Stimulated activated CD8-positive, alpha-beta memory T cell treated with anti-CD3 and anti-CD28 coated beads, Interleukin-7, amount 100 ng/mL, for 4 hours (primary cell): ENCODE results near the gene WDR46.

Experiments used
- DNase-seq, 2 donors: peaks; one replicate each; pipeline ENCODE4 v3.0.0-alpha.2; 2020; ENCODE audit warnings: low read depth in 2 of 2

WDR46 gene

DNA sequence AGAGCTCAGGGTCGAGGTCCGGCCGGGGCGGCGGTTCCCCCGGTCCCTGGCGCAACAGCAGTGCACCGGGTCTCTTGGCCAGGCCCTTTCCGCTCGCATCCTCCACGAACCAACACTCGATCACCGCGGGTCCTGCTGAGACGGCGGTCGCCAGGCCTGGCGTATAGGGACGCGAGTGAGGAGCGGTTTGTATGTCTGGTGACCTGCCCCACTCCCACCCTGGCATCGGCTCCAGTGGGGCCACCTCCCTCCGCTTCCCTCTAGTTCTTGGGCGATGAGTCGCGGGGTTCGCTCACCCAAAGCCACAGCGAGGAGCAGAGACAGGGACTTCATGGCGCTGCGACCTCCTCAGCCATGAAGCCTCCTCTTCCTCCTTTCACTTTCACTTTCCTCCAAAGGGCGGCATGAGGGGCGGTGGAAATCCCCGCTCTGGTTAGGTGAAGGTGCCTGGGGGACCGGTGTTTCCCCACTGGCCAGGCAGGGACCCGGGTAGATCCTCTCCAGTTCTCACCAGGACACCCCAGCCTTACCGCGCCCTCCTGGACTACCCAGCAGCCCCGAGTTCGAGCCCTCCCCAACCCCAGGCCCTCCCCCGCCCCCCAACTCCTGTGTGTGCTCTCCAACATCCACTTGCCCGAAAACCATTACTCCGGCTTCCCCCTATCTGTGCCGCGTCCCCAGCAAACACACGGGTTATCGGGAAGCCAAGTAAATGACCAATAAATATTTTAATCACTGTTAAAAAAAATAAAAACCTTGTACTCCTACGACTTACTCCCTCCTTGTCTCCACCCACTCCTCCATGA is 24.9 kb upstream of the WDR46 start, which contains the start of gene TAPBP:
TAPBP (minus strand) TSS at position 370 of the 806 bp plus-strand sequence; CDS start at position 333, 37 bp downstream.
- DNase-seq = peak; percentile 83 to 87

DNA sequence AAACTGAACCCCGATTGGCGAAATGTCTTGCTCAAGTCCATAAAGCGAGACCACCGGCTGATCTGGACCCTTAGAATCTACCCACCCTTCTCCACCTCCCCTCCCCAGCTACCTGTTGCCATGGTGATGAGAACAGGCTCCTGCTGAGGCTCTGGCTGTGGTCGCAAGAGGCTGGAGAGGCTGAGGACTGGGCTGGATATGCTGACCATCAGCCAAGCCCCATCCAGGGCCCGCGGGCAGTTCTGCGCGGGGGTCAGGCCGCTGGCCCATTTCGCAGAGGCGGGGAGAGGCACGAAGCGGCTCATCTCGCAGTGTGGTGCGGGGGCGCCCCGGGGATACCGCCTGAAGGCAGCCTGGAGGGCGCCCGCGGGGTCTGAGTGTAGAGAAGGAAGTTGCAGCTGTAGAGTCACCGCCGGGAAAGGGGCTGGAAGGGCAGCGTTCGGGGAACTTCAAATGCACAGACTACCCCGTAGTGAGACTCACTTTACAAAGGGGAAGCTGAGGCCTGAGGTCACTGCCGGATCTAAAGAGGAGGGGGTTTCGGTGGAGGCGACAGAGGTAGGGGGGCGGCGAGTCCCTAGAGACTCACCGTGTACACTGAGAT is 24.2 kb upstream of the WDR46 start:
- DNase-seq = peak in 1 of 2 donors; percentile 55

GRCh38 chr6:33312361-33313104 is 23.5 kb upstream of the WDR46 start:
- peak; percentile 76 to 77 for DNase-seq

DNA sequence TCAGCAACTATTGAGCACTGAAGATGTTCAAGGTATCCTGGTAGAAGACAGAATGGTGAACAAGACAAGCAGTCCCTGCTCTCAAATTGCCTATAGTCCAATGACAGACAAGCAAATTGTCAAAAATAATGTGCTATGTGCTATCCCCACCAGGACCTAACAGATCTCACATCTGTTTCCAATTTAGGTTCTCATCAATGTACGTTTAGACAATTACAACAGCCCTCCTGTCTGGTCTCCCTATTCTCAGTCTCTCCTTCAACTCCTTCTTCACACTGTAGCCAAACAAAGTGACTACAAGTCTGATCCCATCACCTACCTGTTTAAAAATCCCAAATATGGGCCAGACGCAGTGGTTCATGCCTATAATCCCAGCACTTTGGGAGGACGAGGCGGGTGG is 17.3 kb upstream of the WDR46 start:
- DNase-seq = no peak

DNA sequence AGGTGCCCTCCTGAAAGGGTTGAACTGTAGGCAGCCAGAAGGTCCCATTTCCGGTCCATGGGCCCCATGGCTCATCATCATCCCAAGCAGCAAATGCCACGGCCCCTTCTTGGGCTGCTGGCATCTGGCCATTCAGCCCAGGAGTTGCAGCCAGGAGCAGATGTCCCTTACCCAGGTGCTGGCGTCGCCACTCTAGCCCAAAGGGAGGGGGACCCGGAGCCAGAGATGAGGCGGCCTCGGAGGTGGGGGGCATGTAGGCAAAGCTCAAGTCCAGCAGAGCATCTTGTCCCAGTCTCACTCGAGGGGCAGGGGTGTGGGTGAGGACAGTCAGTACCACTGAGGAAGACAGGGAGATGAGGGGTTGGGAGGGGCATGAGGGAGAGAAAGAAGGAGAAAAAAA is 16.0 kb upstream of the WDR46 start:
- DNase-seq = no peak

GRCh38 chr6:33304216-33304615 is 15.2 kb upstream of the WDR46 start:
- DNase-seq = no peak

DNA sequence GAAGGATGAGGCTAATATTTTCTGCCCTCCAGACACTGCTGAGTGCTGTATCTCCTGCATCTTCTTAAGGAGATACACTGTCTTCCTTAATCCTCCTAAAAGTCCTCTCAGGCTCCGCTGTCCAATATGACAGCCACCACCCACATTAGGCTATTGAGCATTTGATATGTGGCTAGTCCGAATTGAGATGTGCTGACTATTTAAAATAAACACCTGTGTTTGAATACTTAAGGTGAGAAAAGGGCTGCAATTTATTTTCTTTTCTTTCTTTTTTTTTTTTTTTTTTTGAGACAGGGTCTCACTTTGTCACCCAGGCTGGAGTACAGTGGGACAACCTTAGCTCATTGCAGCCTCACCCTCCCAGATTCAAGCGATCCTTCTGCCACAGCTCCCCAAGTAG is 12.8 kb upstream of the WDR46 start:
- no peak for DNase-seq

DNA sequence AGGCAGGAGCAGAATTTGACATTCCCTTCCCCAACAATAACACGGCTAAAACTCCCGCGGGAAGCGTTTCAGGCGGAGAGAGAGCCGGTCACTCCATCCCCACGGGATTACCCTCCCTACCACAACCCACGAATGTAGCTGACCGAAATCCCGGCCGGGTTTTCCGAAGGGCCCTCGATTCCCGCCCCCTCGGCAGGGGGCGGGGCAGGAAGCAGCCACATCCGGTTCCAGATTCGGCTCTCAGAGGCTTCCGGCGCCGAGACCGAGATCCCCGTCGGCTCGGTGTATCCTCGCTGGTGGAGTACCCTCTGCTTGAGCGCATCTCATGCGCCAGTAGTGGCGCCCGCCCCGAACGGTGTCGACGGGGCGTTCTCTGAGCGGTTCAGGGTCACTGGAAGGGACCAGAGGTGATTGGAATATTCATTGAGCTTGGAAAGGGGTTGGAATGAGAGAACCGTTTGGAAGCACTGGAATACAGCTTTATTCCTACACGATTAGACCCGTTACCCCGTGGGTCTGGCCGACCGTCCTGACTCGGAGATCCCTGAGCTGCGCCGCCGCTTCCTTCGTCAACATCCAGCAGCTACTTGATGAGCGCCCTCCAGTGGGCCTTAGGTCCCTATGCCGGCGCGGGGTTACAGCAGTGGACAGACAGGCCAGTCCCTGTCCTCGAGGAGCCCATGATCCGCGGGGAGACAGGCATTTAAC is 10.4 kb upstream of the WDR46 start:
- peak; percentile 86 to 90 for DNase-seq

GRCh38 chr6:33298773-33299236 is 9.8 kb upstream of the WDR46 start, which contains the start of gene RGL2:
Gene RGL2 (minus strand): TSS chr6:33298942. CDS start chr6:33298610, 332 bp downstream.
- peak; percentile 33 to 60 for DNase-seq

GRCh38 chr6:33297956-33298772 is 9.1 kb upstream of the WDR46 start:
- peak; percentile 17 to 31 for DNase-seq

DNA sequence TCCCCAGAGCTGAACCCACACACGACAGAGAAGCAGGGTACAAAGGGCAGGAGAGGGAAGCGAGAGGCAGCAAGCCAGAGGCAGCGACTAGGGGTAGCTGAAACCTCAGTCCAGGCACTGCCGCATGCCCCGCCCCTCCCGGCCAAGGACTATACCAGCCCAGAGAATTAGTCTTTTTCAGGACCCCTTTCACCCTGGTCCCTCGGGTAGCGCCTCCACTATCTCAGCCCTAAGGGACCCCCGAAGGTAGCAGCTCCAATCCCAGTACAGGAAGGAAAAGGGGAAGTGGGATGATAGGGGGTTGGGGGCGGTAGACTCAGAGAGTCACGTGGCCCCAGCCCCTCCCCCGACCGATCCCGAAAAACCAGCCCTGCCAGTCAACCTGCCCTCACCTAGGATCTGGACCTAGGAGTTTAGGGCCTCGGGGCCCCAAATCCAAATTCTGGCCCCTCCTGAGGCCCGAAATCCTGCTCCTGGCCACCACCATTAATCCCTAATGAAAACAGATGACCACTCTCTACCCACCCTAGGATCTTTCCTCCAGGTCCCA is 8.4 kb upstream of the WDR46 start:
- DNase-seq = no peak

GRCh38 chr6:33296797-33297405 is 7.9 kb upstream of the WDR46 start:
- no peak for DNase-seq

DNA sequence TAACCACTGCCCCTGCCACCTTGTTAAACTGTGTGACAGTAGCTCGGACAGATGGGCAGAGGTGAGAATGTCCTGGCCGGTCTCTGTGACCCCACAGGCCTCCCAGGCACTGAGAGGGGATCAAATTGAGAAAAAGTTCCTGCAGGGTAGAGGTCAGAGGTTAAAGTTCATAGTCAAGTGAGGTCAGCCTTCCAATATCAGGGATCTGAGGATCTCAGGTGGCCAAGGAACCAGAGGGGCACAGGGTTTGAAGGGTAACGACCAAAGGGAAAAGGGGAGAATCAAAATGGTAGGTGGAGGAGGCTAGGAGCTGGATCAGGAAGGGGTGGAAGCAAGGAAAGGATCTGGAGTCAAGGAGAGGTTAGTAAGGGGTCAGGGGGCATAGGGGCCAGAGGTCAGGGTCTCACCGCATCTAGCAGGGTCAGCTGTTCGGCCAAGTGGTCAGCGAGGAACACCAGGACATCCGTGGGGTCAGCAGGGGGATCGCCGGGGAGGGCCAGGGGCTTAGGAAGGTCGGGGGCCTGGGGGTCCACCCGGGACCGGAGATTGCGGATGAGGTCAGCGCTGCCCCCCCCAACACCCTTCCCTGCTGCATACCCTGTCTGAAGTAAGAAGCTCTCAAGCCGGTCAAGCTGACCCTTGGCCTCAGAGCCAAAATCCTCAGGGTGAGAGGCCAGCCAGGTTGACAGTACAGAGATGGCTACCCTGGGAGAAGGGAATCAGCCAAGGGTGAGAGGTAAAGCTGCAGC is 6.8 kb upstream of the WDR46 start:
- DNase-seq = no peak

GRCh38 chr6:33294086-33294823 is 5.2 kb upstream of the WDR46 start:
- no peak for DNase-seq

DNA sequence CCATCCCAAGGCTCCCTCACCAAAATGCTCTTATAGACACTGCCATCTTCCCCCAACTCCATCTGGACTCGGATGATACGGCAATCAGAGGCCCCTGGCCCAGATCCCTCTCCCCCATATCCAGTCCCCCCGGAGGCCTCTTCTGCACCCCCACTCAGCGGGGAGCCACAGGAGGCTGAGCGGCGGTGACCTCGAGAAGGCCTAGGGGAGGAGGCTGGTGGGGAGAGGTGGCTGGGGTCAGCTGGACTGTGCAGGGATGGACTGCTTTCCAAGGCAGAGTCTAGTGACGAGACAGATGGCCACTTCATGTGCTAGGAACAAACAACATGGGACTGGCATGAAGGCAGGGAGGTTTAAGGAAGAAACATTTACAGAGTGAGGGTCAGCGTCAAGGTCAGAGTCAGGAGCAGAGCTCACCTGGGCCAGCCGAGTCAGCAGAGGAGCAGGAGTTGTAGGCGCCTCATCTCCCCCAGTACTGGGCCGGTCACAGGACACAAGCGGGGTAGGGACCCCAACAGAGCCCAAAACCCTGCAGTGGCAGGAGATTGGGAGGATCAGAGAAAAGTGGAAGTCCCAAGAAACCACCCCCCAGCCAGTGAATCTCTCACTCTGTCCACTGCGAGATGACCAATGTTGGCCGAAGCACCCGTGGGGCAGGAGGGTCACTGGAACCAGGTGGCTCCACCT is 4.1 kb upstream of the WDR46 start:
- no peak for DNase-seq

- no peak for DNase-seq
These were observed 1.4 kb upstream of the WDR46 start for GRCh38 chr6:33290459-33290858.

DNA sequence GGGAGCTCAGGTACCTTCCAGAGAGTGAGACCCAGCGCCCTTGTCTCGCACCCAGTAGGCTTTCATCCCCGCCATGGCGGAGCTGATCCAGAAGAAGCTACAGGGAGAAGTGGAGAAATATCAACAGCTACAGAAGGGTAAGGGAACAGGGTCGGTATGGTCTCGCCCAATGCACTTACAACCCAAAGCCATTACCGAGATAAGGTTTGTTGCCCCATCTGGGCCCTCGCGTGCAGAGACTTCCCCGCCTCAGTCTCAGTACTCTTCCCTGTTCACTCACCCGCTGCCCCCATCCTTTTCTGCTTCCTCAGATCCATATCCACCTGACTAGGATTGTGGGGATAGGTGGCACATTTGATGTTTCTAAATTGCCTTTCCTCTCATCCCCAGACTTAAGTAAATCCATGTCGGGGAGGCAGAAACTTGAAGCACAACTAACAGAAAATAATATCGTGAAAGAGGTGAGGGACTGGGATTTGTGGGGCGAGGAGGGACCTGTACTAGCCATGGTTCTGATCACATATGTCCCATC is 811 bp upstream of the WDR46 start:
- no peak for DNase-seq
